Thyroid gland (tissue), 4 donors: ENCODE measurements around the gene RNF32.

Source experiments
- POLR2A ChIP-seq, 2 donors: fragments of 450-650 bp; IDR thresholded peaks; one replicate each; pipeline ENCODE4 v1.6.1; 2017; ENCODE audit warnings: antibody characterized with exemption in 2 of 2, mild to moderate bottlenecking in 2 of 2, moderate library complexity in 1 of 2
- TF ChIP-seq, protein P1 (sequence below), 6 experiments: fragments of 200-600 bp in 3 of 6; fragments of 450-650 bp in 3 of 6; sonication (generic) in 3 of 6; IDR thresholded peaks; one replicate each; pipeline ENCODE4 v1.5.1; 2016 to 2019; ENCODE audit warnings: antibody characterized with exemption in 6 of 6, mild to moderate bottlenecking in 2 of 6, inconsistent platforms in 1 of 6, moderate library complexity in 1 of 6

DNA sequence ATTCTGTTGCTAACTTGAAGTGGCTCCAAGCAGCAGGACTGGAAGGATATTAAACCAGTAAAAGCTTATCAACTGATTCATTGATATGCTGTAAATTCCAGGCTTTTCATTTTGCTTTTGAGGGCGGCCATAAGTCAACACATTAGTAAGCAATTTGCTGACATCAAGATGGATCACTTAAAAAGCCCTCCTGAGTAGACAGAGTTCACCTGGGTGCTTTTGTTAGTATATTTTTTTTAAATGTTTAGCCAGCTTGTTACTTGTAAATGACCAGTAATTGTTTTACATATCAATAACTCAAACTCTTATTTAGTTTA lies 26.5 kb downstream of the RNF32 start:
- TF ChIP-seq POLR2A (IDR thresholded peaks at IDR 0.05): no peak
- TF ChIP-seq, protein P1, sequence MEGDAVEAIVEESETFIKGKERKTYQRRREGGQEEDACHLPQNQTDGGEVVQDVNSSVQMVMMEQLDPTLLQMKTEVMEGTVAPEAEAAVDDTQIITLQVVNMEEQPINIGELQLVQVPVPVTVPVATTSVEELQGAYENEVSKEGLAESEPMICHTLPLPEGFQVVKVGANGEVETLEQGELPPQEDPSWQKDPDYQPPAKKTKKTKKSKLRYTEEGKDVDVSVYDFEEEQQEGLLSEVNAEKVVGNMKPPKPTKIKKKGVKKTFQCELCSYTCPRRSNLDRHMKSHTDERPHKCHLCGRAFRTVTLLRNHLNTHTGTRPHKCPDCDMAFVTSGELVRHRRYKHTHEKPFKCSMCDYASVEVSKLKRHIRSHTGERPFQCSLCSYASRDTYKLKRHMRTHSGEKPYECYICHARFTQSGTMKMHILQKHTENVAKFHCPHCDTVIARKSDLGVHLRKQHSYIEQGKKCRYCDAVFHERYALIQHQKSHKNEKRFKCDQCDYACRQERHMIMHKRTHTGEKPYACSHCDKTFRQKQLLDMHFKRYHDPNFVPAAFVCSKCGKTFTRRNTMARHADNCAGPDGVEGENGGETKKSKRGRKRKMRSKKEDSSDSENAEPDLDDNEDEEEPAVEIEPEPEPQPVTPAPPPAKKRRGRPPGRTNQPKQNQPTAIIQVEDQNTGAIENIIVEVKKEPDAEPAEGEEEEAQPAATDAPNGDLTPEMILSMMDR (IDR thresholded peaks at IDR 0.05): no peak
